Nephron progenitor cell (in vitro differentiated cells): ENCODE data around the gene HTN3.
"Not testable (repeated sequence)": the region's sequence is repeated elsewhere in the genome, so short reads cannot be mapped to it uniquely, and the experiment has no call there.

Source experiments
- DNase-seq: peaks from one replicate; pipeline ENCODE4 v3.0.0; 2021
- H3K27ac Mint-ChIP-seq: 2 replicates; pipeline ENCODE4 v1.8.0; 2021; ENCODE audit warnings: mild to moderate bottlenecking, moderate library complexity, mixed read lengths
- H3K27me3 Mint-ChIP-seq: 2 replicates; pipeline ENCODE4 v1.8.0; 2021; ENCODE audit warnings: mild to moderate bottlenecking, low read depth, mixed read lengths; ENCODE audit not compliant: poor library complexity
- H3K36me3 Mint-ChIP-seq: 2 replicates; pipeline ENCODE4 v1.8.0; 2021; ENCODE audit warnings: low read depth, mixed read lengths
- H3K4me1 Mint-ChIP-seq: 2 replicates; pipeline ENCODE4 v1.8.0; 2021; ENCODE audit warnings: mixed read lengths
- H3K4me3 Mint-ChIP-seq: 2 replicates; pipeline ENCODE4 v1.8.0; 2021; ENCODE audit warnings: mild to moderate bottlenecking, moderate library complexity, mixed read lengths
- H3K9me3 Mint-ChIP-seq: 2 replicates; pipeline ENCODE4 v1.8.0; 2021; ENCODE audit warnings: mild to moderate bottlenecking, moderate library complexity, mixed read lengths
- TF ChIP-seq, protein P1 (sequence below): fragments of 200-600 bp; sonication (generic); IDR thresholded peaks from 2 replicates; pipeline ENCODE4 v1.5.0; 2021; ENCODE audit warnings: antibody characterized with exemption

Gene HTN3

DNA sequence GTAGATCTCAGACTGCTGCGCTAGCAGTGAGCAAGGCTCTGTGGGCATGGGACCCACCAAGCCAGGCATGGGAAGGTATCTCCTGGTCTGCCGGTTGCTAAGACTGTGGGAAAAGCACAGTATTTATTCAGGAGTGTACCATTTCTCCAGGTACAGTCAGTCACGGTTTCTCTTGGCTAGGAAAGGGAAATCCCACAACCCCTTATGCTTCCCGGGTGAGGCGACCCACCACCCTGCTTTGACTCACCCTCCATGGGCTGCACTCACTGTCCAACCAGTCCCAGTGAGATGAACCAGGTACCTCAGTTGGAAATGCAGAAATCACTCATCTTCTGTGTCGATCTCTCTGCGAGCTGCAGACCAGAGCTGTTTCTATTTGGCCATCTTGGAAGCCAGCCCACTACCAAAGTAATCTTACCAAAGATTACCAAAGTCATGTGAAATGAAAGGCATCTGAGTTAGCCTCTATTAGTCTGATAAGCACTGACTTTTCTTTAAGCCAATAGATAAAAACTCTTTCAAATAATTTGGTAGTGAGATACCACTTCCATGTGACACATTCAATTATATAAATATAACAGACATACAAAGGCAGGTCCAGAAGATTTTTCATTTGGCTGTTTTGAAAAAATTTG, 13.5 kb downstream of the HTN3 start:
- H3K27ac Mint-ChIP-seq, result no peak overlapping the region
- H3K27me3 Mint-ChIP-seq, result peaks cover 3% of the 10 kb centered on the region
- H3K4me1 Mint-ChIP-seq, result no peaks in the 10 kb centered on the region
- TF ChIP-seq, protein P1, sequence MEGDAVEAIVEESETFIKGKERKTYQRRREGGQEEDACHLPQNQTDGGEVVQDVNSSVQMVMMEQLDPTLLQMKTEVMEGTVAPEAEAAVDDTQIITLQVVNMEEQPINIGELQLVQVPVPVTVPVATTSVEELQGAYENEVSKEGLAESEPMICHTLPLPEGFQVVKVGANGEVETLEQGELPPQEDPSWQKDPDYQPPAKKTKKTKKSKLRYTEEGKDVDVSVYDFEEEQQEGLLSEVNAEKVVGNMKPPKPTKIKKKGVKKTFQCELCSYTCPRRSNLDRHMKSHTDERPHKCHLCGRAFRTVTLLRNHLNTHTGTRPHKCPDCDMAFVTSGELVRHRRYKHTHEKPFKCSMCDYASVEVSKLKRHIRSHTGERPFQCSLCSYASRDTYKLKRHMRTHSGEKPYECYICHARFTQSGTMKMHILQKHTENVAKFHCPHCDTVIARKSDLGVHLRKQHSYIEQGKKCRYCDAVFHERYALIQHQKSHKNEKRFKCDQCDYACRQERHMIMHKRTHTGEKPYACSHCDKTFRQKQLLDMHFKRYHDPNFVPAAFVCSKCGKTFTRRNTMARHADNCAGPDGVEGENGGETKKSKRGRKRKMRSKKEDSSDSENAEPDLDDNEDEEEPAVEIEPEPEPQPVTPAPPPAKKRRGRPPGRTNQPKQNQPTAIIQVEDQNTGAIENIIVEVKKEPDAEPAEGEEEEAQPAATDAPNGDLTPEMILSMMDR, result no peak
- no peaks in the 10 kb centered on the region for H3K36me3 Mint-ChIP-seq
- peaks cover 29% of the 10 kb centered on the region for H3K9me3 Mint-ChIP-seq
- DNase-seq, result no peak
- no peak overlapping the region for H3K4me3 Mint-ChIP-seq

DNA sequence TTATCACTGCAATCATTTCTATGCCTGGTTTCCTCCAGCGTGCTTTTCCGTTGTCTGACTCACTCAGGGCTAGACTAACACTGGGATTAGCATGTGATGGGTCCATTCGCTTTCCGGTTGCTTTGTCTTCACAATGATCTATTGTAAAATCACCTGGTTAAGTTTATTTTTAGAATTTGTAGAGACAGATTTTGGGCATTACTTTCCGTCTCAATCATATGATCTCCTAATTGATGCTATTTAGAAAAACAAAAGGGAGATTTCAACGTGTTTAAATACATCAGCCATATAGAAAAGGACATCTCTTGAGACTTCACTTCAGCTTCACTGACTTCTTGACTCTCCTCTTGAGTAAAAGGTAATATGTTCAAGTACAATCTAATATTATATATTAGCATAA, 21.9 kb downstream of the HTN3 start, which contains the start of gene HTN1:
Gene HTN1, plus strand, starts transcription at position 301 of the 400 bp plus-strand sequence. CDS start 2,639 bp downstream, outside the sequence.
- not testable (repeated sequence) for DNase-seq, H3K27me3 Mint-ChIP-seq, H3K4me3 Mint-ChIP-seq, H3K9me3 Mint-ChIP-seq, H3K36me3 Mint-ChIP-seq, H3K27ac Mint-ChIP-seq, H3K4me1 Mint-ChIP-seq

DNA sequence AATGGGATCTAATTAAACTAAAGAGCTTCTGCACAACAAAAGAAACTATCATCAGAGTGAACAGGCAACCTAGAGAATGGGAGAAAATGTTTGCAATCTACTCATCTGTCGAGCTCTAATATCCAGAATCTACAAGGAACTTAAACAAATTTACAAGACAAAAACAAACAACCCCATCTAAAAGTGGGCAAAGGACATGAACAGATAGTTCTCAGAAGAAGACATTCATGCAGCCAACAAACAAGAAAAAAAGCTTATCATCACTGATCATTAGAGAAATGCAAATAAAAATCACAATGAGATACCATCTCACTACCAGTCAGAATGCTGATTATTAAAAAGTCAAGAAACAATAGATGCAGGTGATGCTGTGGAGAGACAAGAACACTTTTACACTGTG, 28.3 kb downstream of the HTN3 start:
- not testable (repeated sequence) for H3K36me3 Mint-ChIP-seq, DNase-seq, H3K4me1 Mint-ChIP-seq, H3K9me3 Mint-ChIP-seq, H3K27ac Mint-ChIP-seq, H3K4me3 Mint-ChIP-seq
- peaks cover 11% of the 10 kb centered on the region for H3K27me3 Mint-ChIP-seq

DNA sequence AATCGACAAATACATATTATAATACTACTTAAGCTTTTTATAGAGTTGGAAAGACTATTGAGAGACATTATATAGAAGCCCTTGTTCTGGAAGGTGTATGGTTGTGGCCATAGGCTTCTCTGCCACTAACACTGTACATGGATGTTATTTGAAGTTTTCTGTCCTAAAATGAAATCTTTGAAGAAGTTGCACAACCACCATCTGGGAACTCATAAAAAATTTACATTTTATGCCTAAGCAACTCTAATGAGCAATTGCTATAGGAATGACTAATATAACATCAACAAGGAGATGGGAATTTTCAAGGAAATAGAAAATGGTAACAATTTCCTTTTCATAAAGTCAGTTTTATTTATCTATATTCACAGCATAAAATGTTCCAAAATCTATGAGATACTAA, 29.4 kb downstream of the HTN3 start:
- no peaks in the 10 kb centered on the region for H3K4me1 Mint-ChIP-seq
- H3K36me3 Mint-ChIP-seq, result no peaks in the 10 kb centered on the region
- no peak overlapping the region for H3K4me3 Mint-ChIP-seq
- H3K27ac Mint-ChIP-seq, result no peak overlapping the region
- TF ChIP-seq, protein P1, result no peak
- DNase-seq, result no peak
- peaks cover 11% of the 10 kb centered on the region for H3K27me3 Mint-ChIP-seq
- peaks cover 10% of the 10 kb centered on the region for H3K9me3 Mint-ChIP-seq

DNA sequence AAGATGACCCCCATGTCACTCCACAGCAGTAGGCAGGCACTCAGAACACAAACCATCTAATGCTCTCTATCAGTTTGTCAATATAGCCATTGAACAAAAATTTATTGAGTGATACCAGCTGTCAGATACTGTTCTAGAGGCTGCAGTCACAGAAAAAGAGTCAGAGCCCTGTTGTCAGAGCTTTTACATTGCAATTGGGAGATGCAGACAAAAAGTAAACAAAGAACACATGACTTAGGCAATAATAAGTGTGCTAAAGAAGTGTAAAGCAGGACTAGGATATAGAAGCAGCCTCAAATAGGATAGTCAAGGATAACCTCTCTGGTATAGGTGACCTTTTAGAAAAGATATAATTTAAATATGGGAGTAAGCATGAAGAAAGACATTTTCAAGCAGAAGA, 30.9 kb downstream of the HTN3 start:
- Mint-ChIP-seq H3K4me1 (no peaks in the 10 kb centered on the region), H3K27ac (no peak overlapping the region), H3K36me3 (no peaks in the 10 kb centered on the region), H3K4me3 (no peak overlapping the region), H3K27me3 (peaks cover 7% of the 10 kb centered on the region), H3K9me3 (peaks cover 10% of the 10 kb centered on the region)
- DNase-seq, result no peak
- TF ChIP-seq, protein P1, result no peak

DNA sequence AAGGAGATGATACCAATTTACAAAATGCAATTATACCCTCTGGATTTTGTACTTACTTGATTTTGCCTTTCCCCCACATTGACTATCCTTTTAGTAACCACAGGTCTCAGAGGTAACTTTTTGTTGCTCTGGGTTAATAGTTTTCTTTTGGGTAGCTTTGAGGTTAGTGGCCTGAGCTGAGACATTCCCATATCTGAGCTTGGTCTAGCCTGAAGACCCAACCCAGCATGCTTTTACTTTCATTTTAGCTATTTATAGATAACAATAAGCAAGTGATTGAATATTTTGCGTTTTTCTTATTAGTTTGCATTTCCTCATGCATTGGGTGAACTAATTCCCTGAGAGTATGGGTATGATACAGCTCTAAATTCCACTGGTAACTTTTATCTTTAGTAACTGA, 33.7 kb downstream of the HTN3 start:
- Mint-ChIP-seq H3K4me3 (no peak overlapping the region), H3K27ac (no peak overlapping the region), H3K4me1 (peaks cover 13% of the 10 kb centered on the region), H3K27me3 (peaks cover 7% of the 10 kb centered on the region), H3K9me3 (no peaks in the 10 kb centered on the region), H3K36me3 (no peaks in the 10 kb centered on the region)
- TF ChIP-seq, protein P1, result no peak
- no peak for DNase-seq

DNA sequence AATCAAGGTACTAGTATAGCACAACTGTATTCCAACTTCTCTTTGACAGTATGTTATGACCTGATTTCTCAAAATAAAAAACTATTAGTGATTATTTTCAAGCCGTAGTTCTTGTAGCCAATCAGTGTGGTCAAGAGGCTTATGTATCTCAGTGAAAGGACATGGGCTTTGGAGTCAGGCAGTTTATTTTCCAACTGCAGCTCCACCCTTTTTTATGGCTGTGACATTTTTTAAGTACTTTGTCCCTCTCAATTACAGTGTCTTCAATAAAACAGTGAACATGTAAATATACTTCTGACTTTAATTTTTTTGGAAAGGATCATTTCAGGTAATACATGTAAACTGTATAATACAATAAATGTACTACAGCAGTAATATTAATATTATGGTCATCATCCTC, 51.9 kb downstream of the HTN3 start:
- Mint-ChIP-seq H3K36me3 (no peaks in the 10 kb centered on the region), H3K9me3 (peaks cover 10% of the 10 kb centered on the region), H3K27me3 (no peaks in the 10 kb centered on the region), H3K27ac (no peak overlapping the region), H3K4me3 (no peak overlapping the region), H3K4me1 (no peaks in the 10 kb centered on the region)
- TF ChIP-seq, protein P1, result no peak
- no peak for DNase-seq
